Endothelial cell (in vitro differentiated cells): ENCODE measurements around the gene SERPINB12. TPM values are rescaled to one million over a fixed set of nuclear protein-coding genes. Genes with fewer than 3 reads are reported as not detected.

Source experiments
- DNase-seq: peaks from one replicate; pipeline ENCODE4 v3.0.0; 2021; ENCODE audit warnings: low spot score
- H3K27ac Mint-ChIP-seq: one replicate; pipeline ENCODE4 v1.8.0; 2021; ENCODE audit warnings: mixed read lengths, inconsistent platforms; ENCODE audit not compliant: unreplicated experiment
- H3K27me3 Mint-ChIP-seq: one replicate; pipeline ENCODE4 v1.8.0; 2021; ENCODE audit warnings: mild to moderate bottlenecking, moderate library complexity, mixed read lengths, inconsistent platforms; ENCODE audit not compliant: unreplicated experiment
- H3K36me3 Mint-ChIP-seq: one replicate; pipeline ENCODE4 v1.8.0; 2021; ENCODE audit warnings: mild to moderate bottlenecking, low read depth, mixed read lengths, inconsistent platforms; ENCODE audit not compliant: unreplicated experiment
- H3K4me1 Mint-ChIP-seq: one replicate; pipeline ENCODE4 v1.8.0; 2021; ENCODE audit warnings: mild to moderate bottlenecking, mixed read lengths, inconsistent platforms; ENCODE audit not compliant: unreplicated experiment
- H3K4me3 Mint-ChIP-seq: one replicate; pipeline ENCODE4 v1.8.0; 2021; ENCODE audit warnings: mild to moderate bottlenecking, mixed read lengths, inconsistent platforms; ENCODE audit not compliant: unreplicated experiment
- H3K9me3 Mint-ChIP-seq: one replicate; pipeline ENCODE4 v1.8.0; 2021; ENCODE audit warnings: mixed read lengths, inconsistent platforms; ENCODE audit not compliant: unreplicated experiment
- total RNA-seq: library from RNA; stranded (reverse); fragmentation: NEBNext Ultra II Directional; extraction: Animal tissue kit (Norgen Biotek cat#: 25700); gene quantifications from one replicate; pipeline ENCODE4 v1.2.1, GENCODE V29; 2021; ENCODE audit not compliant: unreplicated experiment
- TF ChIP-seq, protein P1 (sequence below): fragments of 200-600 bp; sonication (generic); IDR thresholded peaks from one replicate; pipeline ENCODE4 v1.5.0; 2021; ENCODE audit warnings: antibody characterized with exemption; ENCODE audit not compliant: unreplicated experiment

Gene SERPINB12
- total RNA-seq, 1 donor from 2014 or later: not detected

DNA sequence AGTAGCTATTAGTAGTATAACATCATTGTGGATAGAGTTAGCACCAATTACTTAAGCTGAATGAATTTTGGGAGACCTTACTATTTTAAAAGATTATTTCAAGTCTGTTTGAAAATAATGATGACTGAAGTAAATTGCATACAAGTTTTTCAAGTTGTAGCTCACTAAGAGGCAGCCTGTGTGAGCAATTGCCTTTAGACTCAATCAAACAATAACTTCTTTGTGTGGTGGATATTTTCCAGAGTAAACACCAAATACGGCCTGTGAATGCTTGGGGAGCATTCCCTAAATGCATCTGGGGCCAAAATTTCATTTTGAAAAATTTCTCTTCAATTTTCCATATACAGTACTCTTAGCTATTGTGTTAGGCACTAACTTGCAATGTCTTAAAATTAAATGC is 7.9 kb downstream of the SERPINB12 start:
- no peaks in the 10 kb centered on the region for H3K9me3 Mint-ChIP-seq
- DNase-seq: no peak
- no peak overlapping the region for H3K4me3 Mint-ChIP-seq
- no peaks in the 10 kb centered on the region for H3K36me3 Mint-ChIP-seq
- H3K27ac Mint-ChIP-seq: no peak overlapping the region
- H3K27me3 Mint-ChIP-seq: no peaks in the 10 kb centered on the region
- TF ChIP-seq, protein P1, sequence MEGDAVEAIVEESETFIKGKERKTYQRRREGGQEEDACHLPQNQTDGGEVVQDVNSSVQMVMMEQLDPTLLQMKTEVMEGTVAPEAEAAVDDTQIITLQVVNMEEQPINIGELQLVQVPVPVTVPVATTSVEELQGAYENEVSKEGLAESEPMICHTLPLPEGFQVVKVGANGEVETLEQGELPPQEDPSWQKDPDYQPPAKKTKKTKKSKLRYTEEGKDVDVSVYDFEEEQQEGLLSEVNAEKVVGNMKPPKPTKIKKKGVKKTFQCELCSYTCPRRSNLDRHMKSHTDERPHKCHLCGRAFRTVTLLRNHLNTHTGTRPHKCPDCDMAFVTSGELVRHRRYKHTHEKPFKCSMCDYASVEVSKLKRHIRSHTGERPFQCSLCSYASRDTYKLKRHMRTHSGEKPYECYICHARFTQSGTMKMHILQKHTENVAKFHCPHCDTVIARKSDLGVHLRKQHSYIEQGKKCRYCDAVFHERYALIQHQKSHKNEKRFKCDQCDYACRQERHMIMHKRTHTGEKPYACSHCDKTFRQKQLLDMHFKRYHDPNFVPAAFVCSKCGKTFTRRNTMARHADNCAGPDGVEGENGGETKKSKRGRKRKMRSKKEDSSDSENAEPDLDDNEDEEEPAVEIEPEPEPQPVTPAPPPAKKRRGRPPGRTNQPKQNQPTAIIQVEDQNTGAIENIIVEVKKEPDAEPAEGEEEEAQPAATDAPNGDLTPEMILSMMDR: no peak
- H3K4me1 Mint-ChIP-seq: peaks cover 5% of the 10 kb centered on the region

DNA sequence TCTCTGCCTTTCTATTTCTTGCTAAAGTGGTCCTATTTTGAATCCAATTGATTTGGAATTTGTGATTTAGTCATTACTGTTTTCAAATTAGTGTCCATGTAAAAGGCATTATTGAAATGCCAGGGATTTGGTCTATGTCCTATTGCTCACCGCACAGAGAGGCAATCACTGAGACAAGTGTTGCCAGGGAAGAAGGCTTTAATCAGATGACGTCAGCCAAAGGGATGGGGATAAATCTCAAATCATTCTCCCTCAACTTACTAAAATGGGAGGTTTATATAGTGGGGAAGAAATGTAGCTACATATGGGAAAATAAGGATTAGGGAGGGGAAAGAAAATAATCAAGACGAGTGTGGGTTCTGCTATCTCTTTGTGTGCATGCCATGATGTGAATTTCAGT is 9.6 kb downstream of the SERPINB12 start:
- peaks cover 5% of the 10 kb centered on the region for H3K4me1 Mint-ChIP-seq
- H3K4me3 Mint-ChIP-seq: no peak overlapping the region
- no peak overlapping the region for H3K27ac Mint-ChIP-seq
- H3K27me3 Mint-ChIP-seq: no peaks in the 10 kb centered on the region
- no peaks in the 10 kb centered on the region for H3K9me3 Mint-ChIP-seq
- H3K36me3 Mint-ChIP-seq: no peaks in the 10 kb centered on the region
- DNase-seq: no peak
- TF ChIP-seq, protein P1: no peak

DNA sequence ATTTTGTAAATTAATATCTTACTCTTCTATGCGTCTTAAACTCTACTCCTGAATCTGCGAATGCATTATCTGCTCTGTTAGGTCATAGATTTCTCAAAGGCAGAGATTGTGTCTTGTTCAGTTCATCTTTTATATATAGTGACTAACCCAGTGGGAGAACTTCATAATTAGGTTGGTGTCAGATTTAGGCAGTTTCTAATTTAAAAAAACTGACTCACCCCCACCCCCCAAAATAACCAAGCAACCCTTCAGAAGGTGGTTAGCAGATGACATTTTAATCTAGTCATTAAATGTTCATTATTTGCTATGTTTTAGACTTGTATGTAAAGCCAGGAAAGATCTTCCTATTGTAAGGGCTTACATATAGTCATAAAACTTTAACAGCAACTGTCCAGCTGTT is 10.4 kb downstream of the SERPINB12 start:
- Mint-ChIP-seq H3K27ac (no peak overlapping the region), H3K27me3 (no peaks in the 10 kb centered on the region), H3K4me3 (no peak overlapping the region), H3K9me3 (no peaks in the 10 kb centered on the region), H3K4me1 (peaks cover 5% of the 10 kb centered on the region), H3K36me3 (no peaks in the 10 kb centered on the region)
- no peak for DNase-seq
- TF ChIP-seq, protein P1: no peak

DNA sequence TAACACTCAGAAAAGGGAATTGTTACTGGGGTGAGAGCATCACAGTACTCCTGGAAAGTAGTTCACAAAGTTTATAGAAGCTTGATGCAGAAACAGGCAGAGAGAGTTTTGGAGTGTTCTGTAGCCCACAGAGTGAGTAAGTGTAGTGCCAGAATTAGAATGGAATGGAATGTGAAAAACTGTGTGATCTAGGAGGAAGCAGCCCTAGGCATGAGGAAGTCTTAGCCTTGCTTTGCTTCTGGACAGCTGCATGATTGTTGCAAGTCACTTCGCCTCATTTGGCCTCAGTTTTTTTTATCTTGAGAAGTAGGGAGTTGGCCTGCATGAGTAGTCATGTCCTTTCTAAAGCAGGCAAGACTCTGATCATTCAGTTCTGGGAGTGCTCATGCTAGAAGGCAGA is 10.9 kb downstream of the SERPINB12 start:
- TF ChIP-seq, protein P1: no peak
- H3K4me1 Mint-ChIP-seq: peaks cover 5% of the 10 kb centered on the region
- no peaks in the 10 kb centered on the region for H3K9me3 Mint-ChIP-seq

DNA sequence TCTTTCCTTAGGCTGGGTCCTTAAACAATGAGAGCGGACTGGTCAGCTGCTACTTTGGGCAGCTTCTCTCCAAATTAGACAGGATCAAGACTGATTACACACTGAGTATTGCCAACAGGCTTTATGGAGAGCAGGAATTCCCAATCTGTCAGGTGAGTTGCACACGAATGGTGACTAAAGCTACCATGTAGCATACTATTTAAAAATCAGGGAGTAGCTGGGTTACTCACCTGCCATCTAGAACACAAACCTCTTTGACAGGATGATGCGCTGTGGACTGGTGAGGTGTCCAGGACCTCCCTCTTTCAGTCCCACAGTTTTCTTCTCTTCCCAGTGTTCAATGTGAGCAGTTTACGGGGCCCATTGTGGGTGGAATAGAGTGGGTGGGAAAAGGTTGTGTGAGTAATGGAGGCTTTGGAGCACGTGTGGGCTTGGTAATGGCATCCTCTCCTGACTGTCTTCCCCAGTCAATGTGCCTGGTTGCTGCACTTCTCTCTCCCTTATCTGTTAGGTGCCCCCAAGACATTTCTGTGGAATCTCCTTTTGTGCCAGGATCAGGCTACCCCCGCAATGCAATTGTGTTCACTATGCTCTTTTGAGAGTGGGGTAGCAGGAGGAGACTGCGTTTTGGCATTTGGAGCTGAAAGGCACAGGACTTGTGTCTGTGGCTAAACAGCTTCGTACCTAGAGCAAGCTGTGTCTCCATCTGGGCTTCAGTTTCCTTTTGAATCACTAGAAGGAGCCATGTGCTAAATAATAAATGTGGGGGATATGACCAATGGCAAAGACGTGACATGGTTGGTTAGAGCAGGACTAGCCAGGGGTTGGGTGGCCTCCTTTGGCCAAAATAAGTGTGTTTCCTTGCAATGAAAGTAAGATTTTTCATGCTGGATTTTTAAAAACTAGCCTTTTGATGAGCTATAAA is 17.7 kb downstream of the SERPINB12 start:
- no peaks in the 10 kb centered on the region for H3K4me1 Mint-ChIP-seq
- no peak for DNase-seq
- H3K27ac Mint-ChIP-seq: no peak overlapping the region
- TF ChIP-seq, protein P1: no peak
- H3K9me3 Mint-ChIP-seq: no peaks in the 10 kb centered on the region
- H3K27me3 Mint-ChIP-seq: no peaks in the 10 kb centered on the region
- no peak overlapping the region for H3K4me3 Mint-ChIP-seq
- H3K36me3 Mint-ChIP-seq: no peaks in the 10 kb centered on the region

More for the DNA sequence above, 10.9 kb downstream of the SERPINB12 start:
- Mint-ChIP-seq H3K27me3 (no peaks in the 10 kb centered on the region), H3K36me3 (no peaks in the 10 kb centered on the region), H3K27ac (no peak overlapping the region), H3K4me3 (no peak overlapping the region)
- DNase-seq: no peak
